Smooth muscle cell (in vitro differentiated cells): ENCODE measurements around the gene MYBPC3. TPM values are rescaled to one million over a fixed set of nuclear protein-coding genes. Genes with fewer than 3 reads are reported as not detected.

Experiments used
- DNase-seq: peaks from one replicate; lab custom pipeline; 2025; ENCODE audit not compliant: unreplicated experiment; lab: John Stamatoyannopoulos, UW
- H2AFZ ChIP-seq: fragments of 200-600 bp; sonication (generic); 2 replicates; pipeline ENCODE4 v1.6.0; 2016; ENCODE audit warnings: antibody characterized with exemption, low read depth, mild to moderate bottlenecking
- H3F3A ChIP-seq: fragments of 200-600 bp; sonication (generic); 2 replicates; pipeline ENCODE4 v1.6.0; 2017; ENCODE audit warnings: antibody characterized with exemption, low read depth
- H3K27ac ChIP-seq: fragments of 200-600 bp; sonication (generic); 2 replicates; pipeline ENCODE4 v1.5.1; 2016; ENCODE audit warnings: low read depth, mild to moderate bottlenecking
- H3K27me3 ChIP-seq: fragments of 200-600 bp; sonication (generic); 2 replicates; pipeline ENCODE4 v1.6.1; 2016; ENCODE audit warnings: low read depth, mild to moderate bottlenecking
- H3K36me3 ChIP-seq: fragments of 200-600 bp; sonication (generic); 2 replicates; pipeline ENCODE4 v1.5.1; 2016; ENCODE audit warnings: low read depth
- H3K4me1 ChIP-seq: fragments of 200-600 bp; sonication (generic); 2 replicates; pipeline ENCODE4 v1.5.1; 2016; ENCODE audit warnings: low read depth
- H3K4me2 ChIP-seq: fragments of 200-600 bp; sonication (generic); 2 replicates; pipeline ENCODE4 v1.6.0; 2016; ENCODE audit warnings: mild to moderate bottlenecking
- H3K4me3 ChIP-seq: fragments of 200-600 bp; sonication (generic); 2 replicates; pipeline ENCODE4 v1.5.1; 2016; ENCODE audit warnings: mild to moderate bottlenecking
- H3K79me2 ChIP-seq: fragments of 200-600 bp; sonication (generic); 2 replicates; pipeline ENCODE4 v1.6.0; 2016; ENCODE audit warnings: low read depth, mild to moderate bottlenecking
- H3K9ac ChIP-seq: fragments of 200-600 bp; sonication (generic); 2 replicates; pipeline ENCODE4 v1.6.0; 2016; ENCODE audit warnings: low read depth
- H3K9me3 ChIP-seq: fragments of 200-600 bp; sonication (generic); replicated peaks from 2 replicates; pipeline ENCODE4 v1.5.1; 2016; ENCODE audit warnings: low read depth
- H4K20me1 ChIP-seq: fragments of 200-600 bp; sonication (generic); 2 replicates; pipeline ENCODE4 v1.6.0; 2016; ENCODE audit warnings: low read depth
- CTCF ChIP-seq: fragments of 200-600 bp; sonication (generic); IDR thresholded peaks from 2 replicates; pipeline ENCODE4 v1.5.1; 2017; ENCODE audit warnings: borderline replicate concordance, mild to moderate bottlenecking, antibody characterized with exemption; ENCODE audit not compliant: insufficient read depth, poor library complexity, severe bottlenecking
- WGBS: methylation state at CpG from one replicate; pipeline ENCODE4 v1.1.7; 2016; ENCODE audit warnings: low lambda C conversion rate; 5-methylcytosine and 5-hydroxymethylcytosine counted together
- polyA plus RNA-seq: library from polyadenylated mRNA; unstranded; fragments of >200 nt; fragmentation: Nextera tagmentation; extraction: Ambion mirVana; gene quantifications from 2 replicates; pipeline ENCODE4 v1.2.1, GENCODE V29; 2016
- total RNA-seq: library from RNA; depleted of rRNA; stranded (reverse); fragments of >200 nt; gene quantifications from 2 replicates; pipeline ENCODE4 v1.2.3, GENCODE V29; 2014

Gene MYBPC3
- total and polyA plus RNA-seq, 2 experiments from 2014 or later = 0.03 TPM; not detected in 1

GRCh38 chr11:47392546-47393162, 40.2 kb upstream of the MYBPC3 start:
- Histone ChIP-seq H3K4me1 (no peaks in the 10 kb centered on the region), H3K27me3 (no peaks in the 10 kb centered on the region), H3K4me2 (no peak overlapping the region), H3K79me2 (no peaks in the 10 kb centered on the region), H3K4me3 (no peak overlapping the region), H3F3A (no peaks in the 10 kb centered on the region), H3K36me3 (no peaks in the 10 kb centered on the region), H3K9ac (no peak overlapping the region), H4K20me1 (no peaks in the 10 kb centered on the region), H3K27ac (no peak overlapping the region), H2AFZ (no peak overlapping the region), H3K9me3 (no peaks in the 10 kb centered on the region)
- WGBS = 97% methylated on average over 13 of the region's 14 CpGs
- no peak for DNase-seq
- no peak for TF ChIP-seq CTCF

GRCh38 chr11:47391711-47392432, 39.4 kb upstream of the MYBPC3 start:
- Histone ChIP-seq H3K36me3 (no peaks in the 10 kb centered on the region), H4K20me1 (no peaks in the 10 kb centered on the region), H3K9ac (no peak overlapping the region), H3K27me3 (no peaks in the 10 kb centered on the region), H3K79me2 (no peaks in the 10 kb centered on the region), H3K4me1 (no peaks in the 10 kb centered on the region), H3K27ac (no peak overlapping the region), H3K4me3 (no peak overlapping the region), H3F3A (no peaks in the 10 kb centered on the region), H3K9me3 (no peaks in the 10 kb centered on the region), H3K4me2 (no peak overlapping the region), H2AFZ (no peak overlapping the region)
- TF ChIP-seq CTCF = no peak
- DNase-seq = no peak
- WGBS = 97% methylated on average over 16 of the region's 16 CpGs

- no peak for DNase-seq
- Histone ChIP-seq H3K36me3 (no peaks in the 10 kb centered on the region), H3K4me1 (no peaks in the 10 kb centered on the region), H3K4me2 (no peak overlapping the region), H3K9ac (no peak overlapping the region), H4K20me1 (no peaks in the 10 kb centered on the region), H2AFZ (no peak overlapping the region), H3K79me2 (no peaks in the 10 kb centered on the region), H3K27ac (no peak overlapping the region), H3K4me3 (no peak overlapping the region), H3K9me3 (no peaks in the 10 kb centered on the region), H3K27me3 (no peaks in the 10 kb centered on the region), H3F3A (no peaks in the 10 kb centered on the region)
- 78% methylated on average over 10 of the region's 11 CpGs for WGBS
- no peak for TF ChIP-seq CTCF
Observed at GRCh38 chr11:47391077-47391583, 38.6 kb upstream of the MYBPC3 start.
